Stimulated activated CD4-positive, alpha-beta T cell treated with anti-CD3 and anti-CD28 coated beads, Interleukin-1b, Interleukin-23, amount 100 ng/mL, for 24 hours (primary cell): ENCODE data around the gene GAS7.
A peak's percentile ranks its signal among the peaks of the same experiment; 100 is the strongest.
"Not testable (repeated sequence)": the region's sequence is repeated elsewhere in the genome, so short reads cannot be mapped to it uniquely, and the experiment has no call there.

Source experiments
- DNase-seq, 4 experiments: peaks; one replicate each; pipeline ENCODE4 v3.0.0-alpha.2; 2020; ENCODE audit warnings: low read depth in 4 of 4, low spot score in 1 of 4

The GAS7 gene

DNA sequence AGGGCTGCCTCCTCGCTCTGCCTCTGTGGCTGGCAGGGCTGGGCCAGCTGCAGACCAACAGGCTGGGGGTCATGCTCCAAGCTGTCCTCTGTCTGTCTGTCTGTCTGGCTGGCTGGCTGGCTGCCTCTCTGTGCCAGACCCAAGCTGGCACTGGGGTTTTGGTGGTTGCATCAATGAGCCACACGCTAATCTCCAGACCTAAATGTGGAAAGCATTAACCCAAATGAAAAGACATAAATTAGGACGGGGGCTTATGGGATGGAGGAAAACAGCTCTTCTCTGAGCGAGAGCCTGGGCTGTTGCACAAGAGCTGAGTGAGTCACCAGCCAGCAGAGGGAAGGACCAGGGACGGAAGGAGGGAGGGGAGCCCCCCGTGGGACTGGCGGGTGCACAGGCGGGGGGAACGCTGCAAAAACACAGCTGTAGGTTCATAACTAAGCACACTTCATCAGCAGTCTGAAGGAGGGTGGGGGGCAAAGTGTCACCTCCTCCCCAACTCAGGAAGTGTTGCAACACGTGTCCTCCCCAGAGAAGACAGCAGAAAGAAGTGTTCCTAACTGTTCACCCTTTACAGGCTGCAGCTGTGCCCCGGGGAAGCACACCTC lies 83.4 kb downstream of the GAS7 start:
- DNase-seq: peak in 2 of 4 experiments; percentile 8 to 22

DNA sequence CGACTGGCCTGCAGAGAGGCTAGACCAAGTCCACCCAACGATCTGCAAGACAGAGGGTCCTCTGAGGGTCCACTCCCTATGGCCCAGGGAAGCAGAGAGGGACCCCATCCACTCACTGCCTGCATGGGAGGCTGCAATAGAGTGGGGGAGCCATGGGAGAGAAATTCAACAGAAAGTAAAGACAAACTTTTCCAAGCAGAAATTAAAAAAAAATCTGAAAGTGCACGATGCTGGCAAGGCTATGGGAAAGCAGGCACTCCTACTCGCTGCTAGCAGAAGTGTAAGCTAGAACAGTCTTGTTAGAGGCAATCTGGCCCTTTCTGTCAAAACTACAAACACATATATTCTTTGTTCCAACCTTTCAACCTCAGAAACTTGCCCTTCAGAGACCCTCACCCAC lies 85.4 kb downstream of the GAS7 start:
- DNase-seq: no peak

DNA sequence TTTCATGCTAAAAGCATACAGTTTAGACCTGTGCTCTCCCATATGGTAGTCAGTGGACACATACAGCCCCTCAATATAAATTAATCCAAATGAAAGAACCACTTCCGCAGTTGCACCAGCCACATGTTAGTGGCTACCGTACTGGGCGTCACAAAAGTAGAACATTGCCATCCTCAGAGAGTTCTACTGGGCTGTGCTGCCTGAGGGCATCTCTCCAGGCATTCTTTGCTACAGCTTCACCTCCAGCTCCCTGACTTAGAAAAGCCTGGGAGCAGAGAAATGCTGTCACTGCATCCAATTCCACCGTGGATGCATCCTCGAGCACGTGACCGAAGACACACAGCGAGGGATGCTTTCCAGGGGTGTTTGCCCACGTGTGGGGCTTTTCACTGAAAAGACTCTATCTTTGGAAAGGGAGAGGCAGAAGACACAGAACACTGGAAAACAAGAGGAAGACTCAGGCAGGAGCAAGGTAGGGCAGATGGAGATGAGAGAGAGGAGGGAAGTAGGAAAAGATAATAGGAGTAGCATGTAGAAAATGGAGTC lies 86.4 kb downstream of the GAS7 start:
- no peak for DNase-seq

DNA sequence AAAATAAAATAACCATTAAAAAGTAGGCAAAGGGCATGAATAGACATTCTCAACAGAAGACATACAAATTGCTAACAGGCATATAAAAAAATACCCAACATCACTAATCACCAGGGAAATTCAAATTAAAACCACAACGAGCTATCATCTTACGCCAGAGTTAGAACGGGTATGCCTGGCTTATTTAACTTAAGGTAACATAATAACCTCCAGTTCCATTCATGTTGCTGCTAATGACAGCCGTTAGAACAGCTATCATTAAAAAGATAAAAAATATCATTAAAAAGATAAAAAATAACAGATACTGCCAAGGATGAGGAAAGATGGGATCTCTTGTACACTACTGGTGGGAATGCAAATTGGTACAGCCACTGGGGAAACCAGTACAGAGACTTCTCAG lies 89.3 kb downstream of the GAS7 start:
- DNase-seq: no peak

DNA sequence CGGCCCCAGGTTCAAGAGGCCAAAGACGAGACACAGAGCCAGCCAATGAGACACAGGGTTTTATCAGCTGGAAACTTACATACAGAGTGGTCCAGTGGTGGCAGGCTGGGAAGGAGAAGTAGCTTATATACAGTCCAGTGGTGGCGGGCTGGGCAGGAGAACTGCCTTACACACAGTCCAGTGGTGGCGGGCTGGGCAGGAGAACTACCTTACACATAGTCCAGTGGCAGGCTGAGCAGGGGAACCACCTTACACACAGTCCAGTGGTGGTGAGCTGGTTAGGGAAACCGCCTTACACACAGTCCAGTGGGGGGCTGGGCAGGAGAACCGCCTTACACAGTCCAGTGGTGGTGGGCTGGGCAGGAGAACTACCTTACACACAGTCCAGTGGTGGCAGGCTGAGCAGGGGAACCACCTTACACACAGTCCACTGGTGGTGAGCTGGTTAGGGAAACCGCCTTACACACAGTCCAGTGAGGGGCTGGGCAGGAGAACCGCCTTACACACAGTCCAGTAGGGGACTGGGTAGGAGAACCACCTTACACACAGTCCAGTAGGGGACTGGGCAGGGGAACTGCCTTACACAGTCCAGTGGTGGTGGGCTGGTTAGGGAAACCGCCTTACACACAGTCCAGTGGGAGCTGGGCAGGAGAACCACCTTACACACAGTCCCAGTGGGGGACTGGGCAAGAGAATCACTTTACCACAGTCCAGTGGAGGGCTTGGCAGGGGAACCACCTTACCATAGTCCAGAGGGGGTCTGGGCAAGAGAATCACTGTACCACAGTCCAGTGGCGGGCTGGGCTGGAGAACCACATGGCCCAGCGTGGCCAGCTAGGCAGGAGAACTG lies 90.9 kb downstream of the GAS7 start:
- no peak for DNase-seq

DNA sequence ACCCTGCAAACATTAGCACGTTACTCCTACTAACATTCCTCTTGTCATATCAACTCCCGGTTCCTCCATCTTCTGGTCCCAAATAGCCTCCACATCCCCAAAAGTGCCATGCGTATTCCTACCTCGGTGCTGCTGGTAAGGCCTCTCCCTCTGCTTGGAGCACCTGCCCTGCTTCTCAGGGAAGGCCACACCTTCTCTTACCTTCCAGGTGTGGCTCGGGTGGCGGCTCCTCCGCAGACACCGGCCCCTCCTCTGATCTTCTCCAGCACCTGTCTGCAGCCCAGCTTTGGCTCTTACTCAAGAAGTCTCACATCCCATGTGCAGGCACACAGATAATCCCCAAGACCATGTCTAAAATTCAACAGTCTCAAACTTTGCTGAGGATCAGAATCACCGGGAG lies 92.3 kb downstream of the GAS7 start:
- no peak for DNase-seq

DNA sequence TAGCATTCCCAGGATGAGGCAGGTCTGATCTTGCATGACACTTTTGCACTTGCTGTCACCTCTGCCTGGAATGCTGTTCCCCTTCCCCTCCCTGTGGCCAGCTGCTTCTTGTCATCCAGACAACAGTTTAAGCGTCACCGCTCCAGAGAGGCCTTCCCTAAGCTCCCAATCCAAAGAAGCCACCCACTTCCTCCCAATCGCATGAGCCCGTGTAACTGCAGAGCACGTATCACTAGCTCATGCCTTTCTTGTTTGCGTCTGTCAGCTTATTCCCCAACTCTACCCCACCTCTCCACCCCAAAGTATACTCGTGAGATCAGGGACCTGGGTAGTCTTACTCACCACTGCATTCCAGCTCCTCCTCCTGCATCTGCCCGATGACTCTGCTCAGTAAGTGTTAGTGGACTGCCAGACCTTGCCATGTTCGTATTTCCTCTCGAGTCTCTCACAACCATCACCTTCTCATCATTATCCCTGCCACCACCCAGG lies 92.8 kb downstream of the GAS7 start:
- DNase-seq: no peak

DNA sequence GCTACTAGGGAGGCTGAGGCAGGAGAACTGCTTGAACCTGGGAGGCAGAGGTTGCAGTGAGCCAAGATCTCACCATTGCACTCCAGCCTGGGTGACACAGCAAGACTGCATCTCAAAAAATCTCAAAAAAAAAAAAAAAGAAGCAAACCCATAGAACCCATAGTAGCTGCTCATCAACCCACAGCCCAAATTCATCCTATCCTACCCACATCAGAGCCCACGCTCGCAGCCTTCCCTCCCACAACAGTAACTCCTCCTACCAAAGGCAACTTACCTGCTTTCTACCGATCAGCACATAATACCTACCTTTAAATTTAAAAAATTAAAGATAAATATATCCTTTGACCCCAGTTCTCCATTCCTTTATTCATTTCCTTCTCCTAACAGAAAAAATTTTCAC lies 94.7 kb downstream of the GAS7 start:
- DNase-seq: no peak

DNA sequence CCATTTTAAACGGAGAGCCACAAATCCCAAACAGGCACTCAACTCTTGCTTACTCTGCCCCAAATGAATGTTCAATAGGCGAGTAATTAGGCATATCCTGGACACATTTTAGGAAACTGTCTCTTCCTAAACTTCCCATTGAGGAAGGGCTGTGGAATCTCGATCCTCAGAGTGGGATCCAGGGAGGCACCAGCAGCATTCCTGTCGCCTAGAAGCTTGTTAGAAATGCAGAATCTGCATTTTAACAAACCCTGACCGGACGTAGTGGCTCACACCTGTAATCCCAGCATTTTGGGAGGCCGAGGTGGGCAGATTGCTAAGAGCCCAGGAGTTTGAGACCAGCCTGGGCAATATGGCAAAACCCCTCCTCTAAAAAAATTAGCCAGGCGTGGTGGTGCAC lies 95.6 kb downstream of the GAS7 start:
- DNase-seq: no peak

DNA sequence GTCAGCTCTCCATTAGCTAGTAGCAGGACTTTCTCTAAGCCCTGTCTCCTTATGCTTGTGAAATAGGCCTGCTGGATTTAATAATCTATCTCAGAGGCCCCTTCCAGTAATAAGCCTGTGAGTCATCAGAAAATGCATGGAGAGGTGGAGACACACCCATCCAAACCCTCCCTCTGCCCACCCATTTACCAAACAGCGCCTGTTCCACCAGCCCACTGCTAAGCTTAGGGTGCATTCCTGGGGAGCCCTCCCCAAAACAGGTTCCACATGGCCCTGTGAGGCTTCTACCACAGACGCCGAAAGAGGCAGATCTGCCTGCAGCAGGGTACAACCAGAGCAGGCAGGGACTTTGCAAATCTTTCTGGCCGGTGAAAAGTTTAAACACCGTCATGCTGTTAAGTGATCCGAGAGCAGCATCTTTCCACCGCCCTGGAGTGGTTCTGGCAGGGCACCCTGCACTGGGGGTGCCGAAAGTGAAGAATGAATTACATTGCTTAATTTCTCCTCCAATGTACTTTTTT lies 99.3 kb downstream of the GAS7 start:
- no peak for DNase-seq

DNA sequence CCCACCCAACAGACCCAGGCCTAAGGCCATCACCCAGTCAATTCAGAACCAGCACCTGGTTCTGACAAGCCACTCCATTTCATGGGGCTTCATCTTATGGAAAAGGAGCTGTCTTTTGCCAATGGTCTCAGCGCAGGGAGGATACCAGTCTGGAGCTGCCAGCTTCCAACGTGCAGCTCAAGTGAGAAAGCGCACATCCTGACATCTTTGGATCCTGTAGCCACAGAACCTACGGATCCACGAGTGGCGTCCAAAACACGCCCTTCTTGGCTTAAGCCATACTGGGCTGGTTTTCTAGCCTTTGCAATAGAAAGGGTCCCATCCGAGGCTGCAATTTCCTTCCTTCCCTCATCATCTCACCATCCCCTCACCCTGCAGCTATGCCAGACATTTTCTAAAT lies 101.8 kb downstream of the GAS7 start:
- no peak for DNase-seq

DNA sequence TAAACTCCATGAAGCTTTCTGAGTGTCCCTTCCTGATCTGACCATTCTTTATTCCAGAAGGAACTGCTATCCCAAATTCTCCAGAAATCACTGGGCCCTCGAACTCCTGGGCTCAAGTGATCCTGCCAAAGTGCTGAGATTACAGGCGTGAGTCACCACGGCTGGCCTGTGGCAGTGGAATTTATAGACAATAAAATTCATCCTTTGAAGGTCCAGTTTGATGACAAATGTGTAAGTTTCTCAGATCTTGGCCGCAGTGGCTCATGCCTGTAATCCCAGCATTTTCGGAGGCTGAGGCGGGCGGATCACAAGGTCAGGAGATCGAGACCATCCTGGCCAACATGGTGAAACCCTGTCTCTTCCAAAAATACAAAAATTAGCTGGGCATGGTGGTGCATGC lies 103.1 kb downstream of the GAS7 start:
- DNase-seq: not testable (repeated sequence)

DNA sequence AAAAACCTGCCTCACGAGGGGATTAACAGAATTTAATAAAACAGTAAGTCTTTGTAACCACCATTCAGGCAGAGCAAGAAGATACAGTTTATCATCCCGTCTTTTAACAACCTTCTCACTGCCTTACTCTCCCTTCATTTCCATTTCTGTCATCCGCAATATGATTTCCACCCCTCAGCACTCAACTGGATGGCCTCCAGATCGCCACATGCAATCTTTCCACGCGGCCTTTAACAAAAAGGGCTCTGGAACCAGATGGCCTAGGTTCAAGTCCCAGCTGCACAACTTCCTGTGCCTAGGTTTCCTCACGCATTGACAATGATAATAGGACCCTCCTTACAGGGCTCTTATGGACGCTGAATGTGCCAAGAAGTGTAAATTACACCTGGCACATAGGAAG lies 103.6 kb downstream of the GAS7 start:
- DNase-seq: no peak

DNA sequence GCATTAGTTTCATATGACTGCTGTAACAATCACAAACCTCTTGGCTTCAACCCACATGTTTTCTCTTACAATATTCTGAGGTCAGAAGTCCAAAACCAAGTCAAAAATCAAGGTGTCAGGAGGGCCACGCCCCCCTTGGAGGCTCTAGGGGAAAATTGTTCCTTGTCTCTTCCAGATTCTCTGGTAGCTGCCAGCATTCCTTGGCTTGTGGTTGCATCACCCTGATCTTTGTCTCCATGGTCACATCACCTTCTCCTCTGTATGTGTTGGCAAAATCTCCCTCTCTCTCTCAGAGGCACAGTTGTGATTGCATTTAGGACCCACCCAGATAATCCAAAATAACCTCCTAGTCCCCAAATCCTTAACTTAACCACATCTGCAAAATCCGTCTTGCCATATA lies 105.8 kb downstream of the GAS7 start:
- DNase-seq: no peak

DNA sequence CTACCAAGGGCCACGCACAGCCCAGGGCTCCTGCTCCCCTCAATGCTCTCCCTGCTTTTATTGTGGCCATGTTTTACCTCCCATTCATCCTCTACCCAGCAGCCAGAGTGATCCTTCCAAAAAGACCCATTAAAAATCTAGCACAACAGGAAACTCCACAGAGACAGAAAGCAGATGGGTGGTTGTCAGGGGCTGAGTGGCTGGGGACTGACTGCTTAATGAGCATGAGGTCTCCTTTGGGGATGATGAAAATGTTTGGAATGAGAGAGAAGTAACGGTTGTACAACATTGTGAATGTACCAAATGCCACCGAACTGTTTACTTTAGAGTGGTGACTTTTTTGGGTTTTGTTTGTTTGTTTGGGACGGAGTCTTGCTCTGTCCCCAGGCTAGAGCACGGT lies 107.4 kb downstream of the GAS7 start:
- DNase-seq: no peak

DNA sequence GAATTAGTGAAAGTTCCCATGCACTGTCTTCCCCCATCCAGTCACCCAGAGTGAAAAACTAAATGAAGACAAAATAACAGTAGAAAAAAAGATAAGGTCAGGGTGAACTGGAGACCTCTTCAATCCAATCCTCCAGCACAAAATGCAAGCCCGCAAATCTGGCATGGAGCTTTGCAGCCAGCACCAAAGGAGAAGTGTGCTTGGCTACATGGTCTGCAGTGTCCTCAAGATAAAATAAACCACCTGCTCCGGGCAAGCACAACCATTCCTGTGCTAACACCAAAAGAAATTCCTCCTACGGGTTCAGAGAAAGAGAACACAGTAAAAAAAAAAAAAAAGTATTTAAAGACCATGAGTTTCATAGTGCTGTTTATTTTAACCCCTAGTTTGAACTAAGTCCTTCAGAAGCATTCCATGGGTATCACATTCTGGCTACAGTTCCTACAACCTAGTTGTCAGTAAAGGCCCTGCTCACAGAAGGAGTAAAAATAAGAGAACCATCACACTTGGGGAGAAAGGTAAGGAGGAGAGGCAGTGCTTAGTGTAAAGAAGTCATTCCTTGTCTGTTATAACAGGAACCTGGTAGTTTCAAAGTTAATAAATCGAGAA lies 109.1 kb downstream of the GAS7 start:
- DNase-seq: no peak

DNA sequence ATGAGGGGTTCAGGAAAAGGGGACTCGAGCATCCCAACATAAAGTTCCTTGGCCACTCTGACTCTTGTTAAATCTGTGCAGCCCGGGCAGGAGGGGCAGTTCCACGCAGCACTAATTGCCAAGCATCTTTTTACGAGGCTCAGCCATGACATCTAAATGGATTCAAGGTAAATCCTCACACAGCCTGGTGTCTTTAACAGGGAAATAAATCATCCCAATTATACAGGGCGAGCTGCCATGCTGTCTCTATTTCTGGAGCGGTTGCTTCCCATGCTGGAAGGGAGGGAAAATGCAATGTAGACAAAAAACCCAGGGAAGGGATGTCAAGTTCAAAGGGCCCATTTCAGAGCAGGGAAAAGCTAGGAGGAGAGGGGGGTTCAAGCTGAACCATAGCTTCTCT lies 110.0 kb downstream of the GAS7 start:
- no peak for DNase-seq

DNA sequence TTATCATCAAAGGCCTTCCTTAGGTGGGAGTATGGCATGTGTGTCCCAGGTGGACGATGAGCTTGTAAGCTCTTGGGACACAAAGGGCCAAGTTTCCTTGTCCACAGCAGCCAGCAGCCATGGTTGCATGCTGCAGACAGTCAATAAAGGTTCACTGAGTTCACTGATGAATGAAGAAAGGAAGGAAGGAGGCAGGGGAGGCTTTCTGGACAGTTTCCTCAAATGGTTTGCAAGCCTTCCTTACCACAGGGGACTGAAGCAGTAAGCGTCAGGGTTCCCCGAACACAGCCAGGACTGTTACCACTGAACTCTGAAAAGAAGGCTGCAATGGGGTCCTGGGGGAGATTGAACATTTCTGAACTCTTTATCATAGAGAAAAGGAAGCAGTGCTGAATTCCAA lies 111.1 kb downstream of the GAS7 start:
- DNase-seq: no peak

DNA sequence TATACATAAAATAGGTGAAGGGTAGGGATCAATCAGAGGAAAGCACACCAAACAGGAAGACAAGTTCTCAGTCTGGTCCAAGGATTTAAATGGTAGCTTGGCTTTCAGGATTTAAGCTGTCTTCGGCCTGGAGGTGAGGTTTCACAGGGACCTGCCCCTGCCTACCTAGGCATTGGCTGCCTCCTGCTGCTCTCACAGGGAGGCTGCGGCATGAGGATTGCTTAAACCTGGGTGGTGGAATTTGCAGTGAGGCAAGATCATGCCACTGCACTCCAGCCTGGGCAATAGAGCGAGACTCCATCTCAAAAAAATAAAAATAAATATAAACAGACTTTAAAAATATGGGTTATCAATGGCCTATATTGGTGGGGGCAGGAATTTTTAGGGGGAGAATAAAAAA lies 114.5 kb downstream of the GAS7 start:
- no peak for DNase-seq

DNA sequence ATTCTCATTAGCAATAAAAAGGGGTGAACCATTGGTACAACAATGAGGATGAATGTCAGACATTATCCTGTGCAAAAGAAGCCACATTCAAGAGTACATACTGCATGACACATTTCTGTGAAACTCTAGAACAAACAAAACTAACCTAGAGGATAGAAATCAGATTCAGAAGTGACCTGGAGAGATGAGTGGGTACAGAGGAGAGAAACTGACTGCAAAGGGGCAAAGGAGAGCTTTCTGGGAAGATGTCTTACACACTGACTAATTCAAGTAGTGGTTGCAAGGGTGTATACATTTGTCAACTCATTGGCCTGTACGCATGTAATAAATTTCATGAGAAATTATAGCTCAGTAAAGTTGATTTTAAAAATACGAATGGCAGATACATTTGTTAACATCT lies 115.6 kb downstream of the GAS7 start:
- no peak for DNase-seq

DNA sequence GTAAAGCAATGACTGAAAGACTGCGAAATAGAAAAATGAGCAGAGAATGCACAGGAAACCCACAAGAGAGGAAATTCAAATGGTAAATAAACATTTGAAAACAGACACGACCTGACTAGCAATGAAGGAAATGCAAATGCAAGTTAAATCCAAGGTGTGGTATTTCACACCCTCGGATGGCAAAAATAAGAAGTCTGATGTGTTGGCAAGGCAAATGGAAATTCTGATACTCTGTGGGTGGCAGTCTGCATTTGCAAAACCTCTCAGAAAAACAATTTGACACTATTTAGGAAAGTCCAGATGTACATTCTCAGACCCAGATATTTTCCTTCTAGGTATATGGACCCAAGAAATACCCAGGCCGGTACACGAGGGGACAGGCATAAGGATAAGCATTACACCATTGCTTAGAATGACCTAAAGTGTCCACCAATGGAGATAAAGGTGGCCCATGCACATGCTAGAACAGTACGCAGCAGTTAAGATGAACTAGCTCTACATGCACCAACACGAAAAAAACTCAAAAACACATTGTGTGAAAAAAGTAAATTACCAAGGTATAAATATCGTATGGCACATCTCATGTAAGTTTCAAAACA lies 116.7 kb downstream of the GAS7 start:
- no peak for DNase-seq
